ENCODE results near the gene DNASE1. TPM values are rescaled to one million over a fixed set of nuclear protein-coding genes. Genes with fewer than 3 reads are reported as not detected.
"Not testable (repeated sequence)": the region's sequence is repeated elsewhere in the genome, so short reads cannot be mapped to it uniquely, and the experiment has no call there.

Gene DNASE1
- total RNA-seq (17.3 TPM), polyA plus RNA-seq (ENCODE audit: insufficient read depth in 1 of 8, insufficient read length in 8 of 8, low replicate concordance in 1 of 8) (10 to 100 TPM; 12.7 to 22.3 (median 15.6) TPM)
- long read RNA-seq, donor 1, partial matches to known transcripts = 6 of 20 reads
- long read RNA-seq, donor 1, other reads (novel, unspliced or antisense) = 14 of 20 reads
- long read RNA-seq, donor 2 = 0 reads
- long read RNA-seq, donor 3, partial matches to known transcripts = 73 of 74 reads
- long read RNA-seq, donor 3, other reads (novel, unspliced or antisense) = 0 of 74 reads
- long read RNA-seq, donor 4, partial matches to known transcripts = 22 of 42 reads
- long read RNA-seq, donor 4, other reads (novel, unspliced or antisense) = 19 of 42 reads
- long read RNA-seq, donor 5, partial matches to known transcripts = 64 of 130 reads
- long read RNA-seq, donor 5, other reads (novel, unspliced or antisense) = 66 of 130 reads
- long read RNA-seq, donor 6, partial matches to known transcripts = 144 of 144 reads
- long read RNA-seq, donor 6, other reads (novel, unspliced or antisense) = 0 of 144 reads
- long read RNA-seq, donor 7 = 0 reads
- long read RNA-seq, donor 8 = 0 reads
- long read RNA-seq, donor 9, partial matches to known transcripts = 17 of 71 reads
- long read RNA-seq, donor 9, other reads (novel, unspliced or antisense) = 53 of 71 reads
- long read RNA-seq, donor 10, partial matches to known transcripts = 78 of 113 reads
- long read RNA-seq, donor 10, other reads (novel, unspliced or antisense) = 34 of 113 reads
- long read RNA-seq, donor 11 = 0 reads

GRCh38 chr16:3654249-3654991 lies at the start of gene DNASE1:
Gene DNASE1, plus strand, starts transcription at chr16:3654691. Its CDS starts 683 bp downstream, at chr16:3655374.
- WGBS (ENCODE audit: insufficient coverage) = 60% methylated on average over 14 of the region's 14 CpGs

GRCh38 chr16:3606441-3606840 lies 48.0 kb upstream of the DNASE1 start:
- peaks cover 6% of the 10 kb centered on the region for H3K4me1 ChIP-seq (ENCODE audit: control insufficient read depth, insufficient read depth, low read length)
- 89% methylated on average over 7 of the region's 11 CpGs for WGBS (ENCODE audit: insufficient coverage)
- peaks cover 42% of the 10 kb centered on the region for H3K36me3 ChIP-seq (ENCODE audit: control insufficient read depth, insufficient read depth, low read length)
- no peak for DNase-seq
- no peak overlapping the region for H3K27ac ChIP-seq (ENCODE audit: low read length)
- no peaks in the 10 kb centered on the region for H3K27me3 ChIP-seq (ENCODE audit: control insufficient read depth, insufficient read depth, low read length)
- no peak overlapping the region for H3K4me3 ChIP-seq (ENCODE audit: low read length)
- H3K9me3 ChIP-seq (replicated peaks; ENCODE audit: control insufficient read depth, low read depth, low read length) = no peaks in the 10 kb centered on the region

More at GRCh38 chr16:3654249-3654991, at the start of gene DNASE1:
- peaks cover 70% of the 10 kb centered on the region for H3K36me3 ChIP-seq (ENCODE audit: control insufficient read depth, insufficient read depth, low read length)
- peak; percentile 60 for DNase-seq
- no peaks in the 10 kb centered on the region for H3K27me3 ChIP-seq (ENCODE audit: control insufficient read depth, insufficient read depth, low read length)
- H3K9me3 ChIP-seq (replicated peaks; ENCODE audit: control insufficient read depth, low read depth, low read length) = no peaks in the 10 kb centered on the region
- H3K27ac ChIP-seq (ENCODE audit: low read length) = no peak within 1 kb of the TSS
- H3K4me1 ChIP-seq (ENCODE audit: control insufficient read depth, insufficient read depth, low read length) = peaks cover 8% of the 10 kb centered on the region
- H3K4me3 ChIP-seq (ENCODE audit: low read length) = no peak within 1 kb of the TSS

GRCh38 chr16:3607161-3607560 lies 47.3 kb upstream of the DNASE1 start:
- WGBS (ENCODE audit: insufficient coverage) = 97% methylated on average over 6 of the region's 7 CpGs
- Histone ChIP-seq H3K27ac (ENCODE audit: low read length) (no peak overlapping the region), H3K27me3 (ENCODE audit: control insufficient read depth, insufficient read depth, low read length) (no peaks in the 10 kb centered on the region), H3K4me3 (ENCODE audit: low read length) (no peak overlapping the region), H3K9me3 (replicated peaks; ENCODE audit: control insufficient read depth, low read depth, low read length) (no peaks in the 10 kb centered on the region), H3K4me1 (ENCODE audit: control insufficient read depth, insufficient read depth, low read length) (peaks cover 8% of the 10 kb centered on the region), H3K36me3 (ENCODE audit: control insufficient read depth, insufficient read depth, low read length) (peaks cover 35% of the 10 kb centered on the region)
- DNase-seq = no peak

- no peaks in the 10 kb centered on the region for H3K27me3 ChIP-seq (ENCODE audit: control insufficient read depth, insufficient read depth, low read length)
- H3K36me3 ChIP-seq (ENCODE audit: control insufficient read depth, insufficient read depth, low read length) = peaks cover 32% of the 10 kb centered on the region
- H3K4me1 ChIP-seq (ENCODE audit: control insufficient read depth, insufficient read depth, low read length) = peaks cover 12% of the 10 kb centered on the region
- no peak overlapping the region for H3K27ac ChIP-seq (ENCODE audit: low read length)
- H3K9me3 ChIP-seq (replicated peaks; ENCODE audit: control insufficient read depth, low read depth, low read length) = no peaks in the 10 kb centered on the region
- no peak overlapping the region for H3K4me3 ChIP-seq (ENCODE audit: low read length)
- no peak for DNase-seq
- WGBS (ENCODE audit: insufficient coverage) = no CpG with 5 or more reads among the region's 2 CpGs
Observed at GRCh38 chr16:3607634-3608033, 46.9 kb upstream of the DNASE1 start.

- no peak overlapping the region for H3K4me3 ChIP-seq (ENCODE audit: low read length)
- WGBS (ENCODE audit: insufficient coverage) = 100% methylated on average over 1 of the region's 5 CpGs
Observed at GRCh38 chr16:3608069-3608468, 46.4 kb upstream of the DNASE1 start.

GRCh38 chr16:3608976-3609375 lies 45.5 kb upstream of the DNASE1 start:
- H3K27me3 ChIP-seq (ENCODE audit: control insufficient read depth, insufficient read depth, low read length); H3K4me3 ChIP-seq (ENCODE audit: low read length); H3K9me3 ChIP-seq (replicated peaks; ENCODE audit: control insufficient read depth, low read depth, low read length); H3K27ac ChIP-seq (ENCODE audit: low read length); DNase-seq: not testable (repeated sequence)
- Histone ChIP-seq H3K4me1 (ENCODE audit: control insufficient read depth, insufficient read depth, low read length) (peaks cover 14% of the 10 kb centered on the region), H3K36me3 (ENCODE audit: control insufficient read depth, insufficient read depth, low read length) (peaks cover 24% of the 10 kb centered on the region)
- WGBS (ENCODE audit: insufficient coverage) = 87% methylated on average over 10 of the region's 13 CpGs

More at GRCh38 chr16:3608069-3608468, 46.4 kb upstream of the DNASE1 start:
- H3K27me3 ChIP-seq (ENCODE audit: control insufficient read depth, insufficient read depth, low read length) = no peaks in the 10 kb centered on the region
- H3K4me1 ChIP-seq (ENCODE audit: control insufficient read depth, insufficient read depth, low read length) = peaks cover 14% of the 10 kb centered on the region
- no peak for DNase-seq
- no peaks in the 10 kb centered on the region for H3K9me3 ChIP-seq (replicated peaks; ENCODE audit: control insufficient read depth, low read depth, low read length)
- H3K36me3 ChIP-seq (ENCODE audit: control insufficient read depth, insufficient read depth, low read length) = peaks cover 28% of the 10 kb centered on the region
- H3K27ac ChIP-seq (ENCODE audit: low read length) = no peak overlapping the region

- Histone ChIP-seq H3K27me3 (ENCODE audit: control insufficient read depth, insufficient read depth, low read length) (no peaks in the 10 kb centered on the region), H3K4me3 (ENCODE audit: low read length) (peak overlapping the region; percentile 97), H3K27ac (ENCODE audit: low read length) (no peak overlapping the region), H3K9me3 (replicated peaks; ENCODE audit: control insufficient read depth, low read depth, low read length) (no peaks in the 10 kb centered on the region), H3K36me3 (ENCODE audit: control insufficient read depth, insufficient read depth, low read length) (peaks cover 24% of the 10 kb centered on the region), H3K4me1 (ENCODE audit: control insufficient read depth, insufficient read depth, low read length) (peaks cover 14% of the 10 kb centered on the region)
- WGBS (ENCODE audit: insufficient coverage) = 65% methylated on average over 10 of the region's 14 CpGs
- peak; percentile 32 for DNase-seq
Observed at GRCh38 chr16:3609895-3610697, 44.4 kb upstream of the DNASE1 start.

- peak overlapping the region; percentile 80 for H3K27ac ChIP-seq (ENCODE audit: low read length)
- 0% methylated on average over 7 of the region's 10 CpGs for WGBS (ENCODE audit: insufficient coverage)
- peak overlapping the region; percentile 97 for H3K4me3 ChIP-seq (ENCODE audit: low read length)
- H3K27me3 ChIP-seq (ENCODE audit: control insufficient read depth, insufficient read depth, low read length) = no peaks in the 10 kb centered on the region
- peaks cover 14% of the 10 kb centered on the region for H3K4me1 ChIP-seq (ENCODE audit: control insufficient read depth, insufficient read depth, low read length)
- no peaks in the 10 kb centered on the region for H3K9me3 ChIP-seq (replicated peaks; ENCODE audit: control insufficient read depth, low read depth, low read length)
- peaks cover 25% of the 10 kb centered on the region for H3K36me3 ChIP-seq (ENCODE audit: control insufficient read depth, insufficient read depth, low read length)
- DNase-seq = no peak
Observed at GRCh38 chr16:3610698-3611145, 43.8 kb upstream of the DNASE1 start.

GRCh38 chr16:3611146-3611975 lies 43.1 kb upstream of the DNASE1 start, which contains the start of gene SLX4:
Gene SLX4, minus strand, starts transcription at chr16:3611606. Its CDS starts 2,642 bp downstream, at chr16:3608964.
- Histone ChIP-seq H3K27me3 (ENCODE audit: control insufficient read depth, insufficient read depth, low read length) (no peaks in the 10 kb centered on the region), H3K9me3 (replicated peaks; ENCODE audit: control insufficient read depth, low read depth, low read length) (no peaks in the 10 kb centered on the region), H3K36me3 (ENCODE audit: control insufficient read depth, insufficient read depth, low read length) (peaks cover 22% of the 10 kb centered on the region), H3K27ac (ENCODE audit: low read length) (peak within 1 kb of the TSS; percentile 81), H3K4me3 (ENCODE audit: low read length) (peak within 1 kb of the TSS; percentile 100), H3K4me1 (ENCODE audit: control insufficient read depth, insufficient read depth, low read length) (peaks cover 14% of the 10 kb centered on the region)
- under 1% methylated on average over 75 of the region's 86 CpGs for WGBS (ENCODE audit: insufficient coverage)
- DNase-seq = peak; percentile 97
